ENCODE data around the gene EPHA4. TPM values are rescaled to one million over a fixed set of nuclear protein-coding genes. Genes with fewer than 3 reads are reported as not detected.
A peak's percentile ranks its signal among the peaks of the same experiment; 100 is the strongest.

The EPHA4 gene
- total RNA-seq, 3 donors from 2014 or later = 21.4 to 36.8 (median 21.9) TPM

DNA sequence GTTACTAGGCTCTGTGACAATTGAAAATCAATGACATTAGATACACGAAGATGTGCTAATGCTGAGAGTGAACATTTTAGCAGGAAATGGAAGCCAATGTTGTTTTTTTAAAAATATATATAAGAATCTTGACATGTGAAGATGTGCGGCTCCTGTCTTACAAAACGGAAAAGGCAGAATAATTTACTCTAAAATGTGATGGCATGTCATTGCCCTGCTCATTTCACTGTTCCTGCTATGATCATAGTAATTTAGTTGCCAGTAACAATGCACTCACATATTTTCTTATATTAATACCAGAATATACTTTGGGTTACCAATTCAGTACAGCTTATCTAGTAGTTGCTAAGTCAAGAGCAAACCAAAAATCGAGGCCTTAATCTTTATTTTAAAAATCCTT lies 10.3 kb downstream of the EPHA4 start:
- TF ChIP-seq, protein P1, sequence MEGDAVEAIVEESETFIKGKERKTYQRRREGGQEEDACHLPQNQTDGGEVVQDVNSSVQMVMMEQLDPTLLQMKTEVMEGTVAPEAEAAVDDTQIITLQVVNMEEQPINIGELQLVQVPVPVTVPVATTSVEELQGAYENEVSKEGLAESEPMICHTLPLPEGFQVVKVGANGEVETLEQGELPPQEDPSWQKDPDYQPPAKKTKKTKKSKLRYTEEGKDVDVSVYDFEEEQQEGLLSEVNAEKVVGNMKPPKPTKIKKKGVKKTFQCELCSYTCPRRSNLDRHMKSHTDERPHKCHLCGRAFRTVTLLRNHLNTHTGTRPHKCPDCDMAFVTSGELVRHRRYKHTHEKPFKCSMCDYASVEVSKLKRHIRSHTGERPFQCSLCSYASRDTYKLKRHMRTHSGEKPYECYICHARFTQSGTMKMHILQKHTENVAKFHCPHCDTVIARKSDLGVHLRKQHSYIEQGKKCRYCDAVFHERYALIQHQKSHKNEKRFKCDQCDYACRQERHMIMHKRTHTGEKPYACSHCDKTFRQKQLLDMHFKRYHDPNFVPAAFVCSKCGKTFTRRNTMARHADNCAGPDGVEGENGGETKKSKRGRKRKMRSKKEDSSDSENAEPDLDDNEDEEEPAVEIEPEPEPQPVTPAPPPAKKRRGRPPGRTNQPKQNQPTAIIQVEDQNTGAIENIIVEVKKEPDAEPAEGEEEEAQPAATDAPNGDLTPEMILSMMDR (IDR thresholded peaks at IDR 0.05) = no peak
- no peak overlapping the region for H3K4me3 ChIP-seq
- ATAC-seq (no peak), DNase-seq (no peak)
- intact Hi-C loops (cut with DNase I, micrococcal nuclease) = no loop called here
- H3K9me3 ChIP-seq = no peaks in the 10 kb centered on the region
- no peaks in the 10 kb centered on the region for H3K36me3 ChIP-seq (ENCODE audit: low read depth)
- H3K4me1 ChIP-seq (ENCODE audit: low read depth) = no peaks in the 10 kb centered on the region

DNA sequence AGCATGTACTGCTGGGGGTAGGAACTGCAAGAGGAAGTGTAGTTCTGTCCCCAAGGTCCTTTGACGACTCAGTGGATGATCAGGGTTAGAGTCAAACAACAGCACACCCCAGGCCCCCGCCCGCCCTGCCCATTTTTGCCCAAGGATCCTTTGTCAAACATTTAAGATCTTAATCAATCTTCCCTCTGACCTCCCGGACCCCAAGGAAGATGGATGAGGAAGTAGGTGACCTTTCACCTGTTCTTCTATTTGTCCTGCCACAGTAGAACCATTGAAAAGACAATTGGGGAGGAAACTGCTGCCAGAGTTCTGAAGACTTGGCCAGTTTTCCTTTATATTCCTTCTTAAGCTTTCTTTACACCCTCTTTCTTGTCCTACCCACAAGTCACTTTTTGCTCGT lies 12.1 kb downstream of the EPHA4 start:
- H3K9me3 ChIP-seq = no peaks in the 10 kb centered on the region
- intact Hi-C loops (cut with DNase I, micrococcal nuclease) = no loop called here
- H3K36me3 ChIP-seq (ENCODE audit: low read depth) = no peaks in the 10 kb centered on the region
- ATAC-seq (no peak), DNase-seq (no peak)
- H3K4me3 ChIP-seq = no peak overlapping the region
- H3K4me1 ChIP-seq (ENCODE audit: low read depth) = no peaks in the 10 kb centered on the region
- TF ChIP-seq, protein P1 (IDR thresholded peaks at IDR 0.05) = no peak

DNA sequence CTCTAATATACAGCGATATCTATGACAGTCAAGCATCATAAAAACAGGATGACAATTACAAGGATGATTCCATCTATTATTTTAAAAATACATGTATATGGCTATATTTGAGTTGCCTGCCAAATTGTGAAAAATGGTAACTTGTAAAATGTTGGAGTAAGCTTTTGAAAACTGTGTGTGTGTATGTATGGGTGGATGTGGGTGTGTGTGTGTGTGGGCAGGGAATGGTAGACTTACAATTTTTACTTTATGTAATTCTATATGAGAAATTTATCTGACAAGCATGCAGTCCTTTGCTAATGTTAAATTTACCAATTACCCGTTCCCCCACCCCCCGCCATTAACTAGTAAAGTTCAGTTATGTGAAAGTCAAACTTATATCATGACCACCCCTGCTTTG lies 14.0 kb downstream of the EPHA4 start:
- DNase-seq (no peak), ATAC-seq (no peak)
- intact Hi-C loops (cut with DNase I, micrococcal nuclease) = no loop called here
- TF ChIP-seq, protein P1 (IDR thresholded peaks at IDR 0.05) = no peak
- no peak overlapping the region for H3K4me3 ChIP-seq
- no peaks in the 10 kb centered on the region for H3K9me3 ChIP-seq
- no peaks in the 10 kb centered on the region for H3K36me3 ChIP-seq (ENCODE audit: low read depth)
- no peaks in the 10 kb centered on the region for H3K4me1 ChIP-seq (ENCODE audit: low read depth)

DNA sequence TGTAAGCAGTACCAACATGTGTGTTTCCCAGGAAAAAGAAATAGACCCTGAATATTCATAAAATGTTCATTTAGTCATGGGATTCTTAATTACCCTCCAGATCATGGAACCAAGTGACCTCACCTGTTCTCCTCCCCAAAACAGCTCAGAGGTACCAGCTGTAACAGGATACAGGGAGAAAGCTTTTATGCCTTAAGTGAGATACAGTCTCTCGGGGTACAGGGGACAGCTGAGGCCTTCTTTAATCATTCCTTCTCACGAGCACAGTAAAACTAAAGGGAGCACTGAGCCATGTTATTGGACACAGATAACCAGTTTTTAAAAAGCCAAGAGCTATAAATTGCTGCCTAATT lies 16.6 kb downstream of the EPHA4 start:
- TF ChIP-seq, protein P1 (IDR thresholded peaks at IDR 0.05) = no peak
- H3K4me3 ChIP-seq = no peak overlapping the region
- no peak for ATAC-seq

DNA sequence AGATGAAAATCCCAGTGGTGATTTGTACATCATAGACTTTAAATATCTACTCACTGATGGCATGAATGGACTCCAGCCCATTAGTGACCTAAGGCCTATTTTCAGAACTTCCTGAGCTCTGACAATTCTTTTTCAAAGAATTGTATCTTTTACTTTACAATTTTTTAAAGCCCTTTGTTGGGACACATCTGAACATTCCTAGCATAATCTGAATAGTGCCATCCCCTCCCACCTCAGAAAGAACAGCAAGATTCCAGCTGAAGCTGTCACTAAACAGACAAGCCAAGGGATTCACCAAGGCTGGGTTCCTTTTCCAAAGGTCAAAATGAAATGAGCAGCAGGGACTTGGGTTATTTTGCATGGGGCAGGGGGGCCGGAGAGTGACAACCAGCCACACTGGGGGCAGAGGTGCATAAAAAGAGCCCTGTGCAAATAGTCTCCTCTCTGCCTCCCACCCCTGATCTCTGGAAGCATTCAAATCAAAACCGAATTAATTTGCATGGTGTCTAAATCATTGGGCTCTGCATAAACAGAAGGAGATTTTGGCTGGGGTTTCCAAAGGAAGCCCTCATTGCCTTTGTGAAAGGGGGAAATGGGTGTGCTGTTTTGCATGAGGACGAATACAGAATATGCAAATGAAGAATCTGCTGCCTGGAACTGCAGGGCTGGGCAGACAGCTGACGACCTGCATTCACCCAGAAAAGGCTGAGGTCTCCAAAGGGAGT lies 17.2 kb downstream of the EPHA4 start:
- ATAC-seq = peak; percentile 45
- intact Hi-C loops (cut with DNase I, micrococcal nuclease) = no loop called here
- no peaks in the 10 kb centered on the region for H3K4me1 ChIP-seq (ENCODE audit: low read depth)
- H3K4me3 ChIP-seq = no peak overlapping the region
- DNase-seq = no peak
- no peaks in the 10 kb centered on the region for H3K9me3 ChIP-seq
- TF ChIP-seq, protein P1 (IDR thresholded peaks at IDR 0.05) = no peak
- no peaks in the 10 kb centered on the region for H3K36me3 ChIP-seq (ENCODE audit: low read depth)

More for the DNA sequence above, 16.6 kb downstream of the EPHA4 start:
- H3K36me3 ChIP-seq (ENCODE audit: low read depth) = no peaks in the 10 kb centered on the region
- intact Hi-C loops (cut with DNase I, micrococcal nuclease) = no loop called here
- H3K4me1 ChIP-seq (ENCODE audit: low read depth) = no peaks in the 10 kb centered on the region
- no peaks in the 10 kb centered on the region for H3K9me3 ChIP-seq
- DNase-seq = no peak

DNA sequence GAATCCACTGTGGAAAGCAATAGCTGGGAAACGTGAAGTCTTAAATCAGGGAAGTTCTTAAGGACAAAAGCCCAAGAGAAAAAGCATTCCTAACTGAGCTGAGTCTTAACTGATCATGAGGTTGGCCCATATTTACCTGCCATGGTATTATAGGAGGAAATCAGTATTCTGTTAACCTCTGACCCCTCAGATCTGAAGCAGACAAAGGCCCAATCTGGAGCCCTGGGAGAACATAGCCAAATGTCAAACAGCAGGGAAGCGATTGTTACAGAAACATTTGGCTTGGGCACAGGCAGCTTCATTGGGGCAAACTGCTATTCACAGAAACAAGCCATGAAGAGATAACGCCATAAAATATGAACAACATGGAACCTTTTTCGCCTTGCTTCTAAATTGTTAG lies 18.8 kb downstream of the EPHA4 start:
- H3K4me1 ChIP-seq (ENCODE audit: low read depth) = no peaks in the 10 kb centered on the region
- no peaks in the 10 kb centered on the region for H3K36me3 ChIP-seq (ENCODE audit: low read depth)
- H3K9me3 ChIP-seq = no peaks in the 10 kb centered on the region
- TF ChIP-seq, protein P1 (IDR thresholded peaks at IDR 0.05) = no peak
- DNase-seq (no peak), ATAC-seq (no peak)
- H3K4me3 ChIP-seq = no peak overlapping the region
- intact Hi-C loops (cut with DNase I, micrococcal nuclease) = no loop called here

Data from mucosa of descending colon (tissue), 3 donors.